ENCODE data around the gene ERCC1.
"Not testable (repeated sequence)": the region's sequence is repeated elsewhere in the genome, so short reads cannot be mapped to it uniquely, and the experiment has no call there.

Gene ERCC1

GRCh38 chr19:45428384-45429231 is 4.9 kb upstream of the ERCC1 start:
- peak in 1 of 4 experiments; percentile 8 for DNase-seq

- DNase-seq: no peak
These were observed 708 bp upstream of the ERCC1 start for GRCh38 chr19:45424191-45425058.

- DNase-seq: peak in 1 of 4 experiments; percentile 63
These were observed 606 bp downstream of the ERCC1 start for GRCh38 chr19:45423033-45423588.

GRCh38 chr19:45421947-45422498 is 1.7 kb downstream of the ERCC1 start:
- no peak for DNase-seq

GRCh38 chr19:45420871-45421270 is 2.8 kb downstream of the ERCC1 start:
- no peak for DNase-seq

GRCh38 chr19:45420356-45420755 is 3.4 kb downstream of the ERCC1 start:
- no peak for DNase-seq

- no peak for DNase-seq
These were observed 3.8 kb downstream of the ERCC1 start for GRCh38 chr19:45419895-45420294.

GRCh38 chr19:45419396-45419795 is 4.3 kb downstream of the ERCC1 start:
- no peak for DNase-seq

GRCh38 chr19:45418802-45419201 is 4.9 kb downstream of the ERCC1 start:
- no peak for DNase-seq

GRCh38 chr19:45417151-45417550 is 6.6 kb downstream of the ERCC1 start:
- no peak for DNase-seq

GRCh38 chr19:45414468-45414867 is 9.2 kb downstream of the ERCC1 start:
- DNase-seq: no peak

- DNase-seq: no peak
These were observed 10.2 kb downstream of the ERCC1 start for GRCh38 chr19:45413497-45413896.

GRCh38 chr19:45410330-45410729 is 13.4 kb downstream of the ERCC1 start:
- DNase-seq: not testable (repeated sequence)

GRCh38 chr19:45409557-45409920 is 14.2 kb downstream of the ERCC1 start:
- DNase-seq: no peak

- DNase-seq: no peak
These were observed 14.7 kb downstream of the ERCC1 start for GRCh38 chr19:45408830-45409556.

GRCh38 chr19:45408121-45408520 is 15.6 kb downstream of the ERCC1 start:
- DNase-seq: no peak

GRCh38 chr19:45407585-45407984 is 16.1 kb downstream of the ERCC1 start:
- not testable (repeated sequence) for DNase-seq

GRCh38 chr19:45407091-45407375 is 16.7 kb downstream of the ERCC1 start:
- no peak for DNase-seq

- peak; percentile 47 to 70 (median 56) for DNase-seq
These were observed 17.3 kb downstream of the ERCC1 start, which contains the start of gene POLR1G for GRCh38 chr19:45406226-45407090. TSS of gene POLR1G (plus strand) at chr19:45406644. CDS start at chr19:45406697, 53 bp downstream.

- peak; percentile 64 to 71 (median 70) for DNase-seq
These were observed 18.1 kb downstream of the ERCC1 start for GRCh38 chr19:45405435-45406225.
